ENCODE data around the gene PLEKHA8.

GRCh38 chr7:30171766-30172447, 143.7 kb downstream of the PLEKHA8 start:
- TF ChIP-seq, protein P1, sequence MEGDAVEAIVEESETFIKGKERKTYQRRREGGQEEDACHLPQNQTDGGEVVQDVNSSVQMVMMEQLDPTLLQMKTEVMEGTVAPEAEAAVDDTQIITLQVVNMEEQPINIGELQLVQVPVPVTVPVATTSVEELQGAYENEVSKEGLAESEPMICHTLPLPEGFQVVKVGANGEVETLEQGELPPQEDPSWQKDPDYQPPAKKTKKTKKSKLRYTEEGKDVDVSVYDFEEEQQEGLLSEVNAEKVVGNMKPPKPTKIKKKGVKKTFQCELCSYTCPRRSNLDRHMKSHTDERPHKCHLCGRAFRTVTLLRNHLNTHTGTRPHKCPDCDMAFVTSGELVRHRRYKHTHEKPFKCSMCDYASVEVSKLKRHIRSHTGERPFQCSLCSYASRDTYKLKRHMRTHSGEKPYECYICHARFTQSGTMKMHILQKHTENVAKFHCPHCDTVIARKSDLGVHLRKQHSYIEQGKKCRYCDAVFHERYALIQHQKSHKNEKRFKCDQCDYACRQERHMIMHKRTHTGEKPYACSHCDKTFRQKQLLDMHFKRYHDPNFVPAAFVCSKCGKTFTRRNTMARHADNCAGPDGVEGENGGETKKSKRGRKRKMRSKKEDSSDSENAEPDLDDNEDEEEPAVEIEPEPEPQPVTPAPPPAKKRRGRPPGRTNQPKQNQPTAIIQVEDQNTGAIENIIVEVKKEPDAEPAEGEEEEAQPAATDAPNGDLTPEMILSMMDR (IDR thresholded peaks at IDR 0.05): no peak
- no peak for TF ChIP-seq POLR2AphosphoS5 (IDR thresholded peaks at IDR 0.05)

Data from transverse colon (tissue), 4 donors.